ENCODE measurements around the gene GABRR3. TPM values are rescaled to one million over a fixed set of nuclear protein-coding genes. Genes with fewer than 3 reads are reported as not detected.

Gene GABRR3
- polyA plus RNA-seq, 1 donor (not counting 4 experiments of a cell fraction or from before 2014, with no cell fraction given) = not detected

DNA sequence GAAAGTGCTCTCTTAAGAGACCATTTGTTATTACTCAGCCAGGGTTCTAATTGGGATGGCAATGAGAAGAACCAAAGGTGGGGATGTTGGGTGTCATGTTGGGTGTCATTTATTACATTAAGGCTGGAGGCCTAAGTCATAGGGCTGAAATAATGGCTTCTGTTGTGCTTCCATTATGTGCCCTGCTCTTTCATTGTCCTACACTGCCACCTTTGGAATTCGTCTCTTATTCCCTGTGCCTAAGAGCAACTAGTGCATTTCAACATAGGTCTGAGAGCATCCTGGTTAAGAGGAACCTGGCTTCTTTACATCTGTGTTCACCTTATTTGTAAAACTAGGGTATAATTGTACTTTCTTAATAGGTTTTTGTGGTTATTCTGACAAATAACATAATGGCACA is 95.1 kb downstream of the GABRR3 start:
- Histone ChIP-seq H3K79me2 (ENCODE audit: control insufficient read depth, insufficient read depth, low read length) (no peaks in the 10 kb centered on the region), H3K27ac (ENCODE audit: control insufficient read depth, insufficient read depth, low read length) (no peak overlapping the region), H3K4me1 (ENCODE audit: control insufficient read depth, extremely low read depth, insufficient read depth, low read length) (no peaks in the 10 kb centered on the region), H3K9me3 (ENCODE audit: control insufficient read depth, low read depth, low read length) (no peaks in the 10 kb centered on the region), H3K36me3 (ENCODE audit: control insufficient read depth in 2 of 2, extremely low read depth in 1 of 2, insufficient read depth in 2 of 2, low read length in 2 of 2) (peaks cover 9 to 10% of the 10 kb centered on the region in 2 experiments), H4K20me1 (ENCODE audit: control insufficient read depth, extremely low read depth, insufficient read depth, low read length) (no peaks in the 10 kb centered on the region), H3K4me2 (ENCODE audit: control insufficient read depth, extremely low read depth, insufficient read depth, low read depth, low read length) (no peak overlapping the region), H2AFZ (ENCODE audit: control insufficient read depth, low read length) (no peak overlapping the region), H3K4me3 (ENCODE audit: control insufficient read depth in 2 of 3, extremely low read depth in 1 of 3, insufficient read depth in 2 of 3, low read depth in 1 of 3, low read length in 3 of 3) (no peak overlapping the region), H3K9me1 (ENCODE audit: control insufficient read depth, extremely low read depth, insufficient read depth, low read length) (no peaks in the 10 kb centered on the region), H3K27me3 (ENCODE audit: control insufficient read depth, extremely low read depth, insufficient read depth, low read length) (no peaks in the 10 kb centered on the region), H3K9ac (ENCODE audit: control insufficient read depth, extremely low read depth, insufficient read depth, low read length) (no peak overlapping the region)
- DNase-seq (ENCODE audit: low read depth, low spot score) (no peak), FAIRE-seq (peak; percentile 39)
- no peak for TF ChIP-seq EZH2 (IDR thresholded peaks at IDR 0.05; ENCODE audit: low read length)
- TF ChIP-seq, protein P1, sequence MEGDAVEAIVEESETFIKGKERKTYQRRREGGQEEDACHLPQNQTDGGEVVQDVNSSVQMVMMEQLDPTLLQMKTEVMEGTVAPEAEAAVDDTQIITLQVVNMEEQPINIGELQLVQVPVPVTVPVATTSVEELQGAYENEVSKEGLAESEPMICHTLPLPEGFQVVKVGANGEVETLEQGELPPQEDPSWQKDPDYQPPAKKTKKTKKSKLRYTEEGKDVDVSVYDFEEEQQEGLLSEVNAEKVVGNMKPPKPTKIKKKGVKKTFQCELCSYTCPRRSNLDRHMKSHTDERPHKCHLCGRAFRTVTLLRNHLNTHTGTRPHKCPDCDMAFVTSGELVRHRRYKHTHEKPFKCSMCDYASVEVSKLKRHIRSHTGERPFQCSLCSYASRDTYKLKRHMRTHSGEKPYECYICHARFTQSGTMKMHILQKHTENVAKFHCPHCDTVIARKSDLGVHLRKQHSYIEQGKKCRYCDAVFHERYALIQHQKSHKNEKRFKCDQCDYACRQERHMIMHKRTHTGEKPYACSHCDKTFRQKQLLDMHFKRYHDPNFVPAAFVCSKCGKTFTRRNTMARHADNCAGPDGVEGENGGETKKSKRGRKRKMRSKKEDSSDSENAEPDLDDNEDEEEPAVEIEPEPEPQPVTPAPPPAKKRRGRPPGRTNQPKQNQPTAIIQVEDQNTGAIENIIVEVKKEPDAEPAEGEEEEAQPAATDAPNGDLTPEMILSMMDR (optimal IDR thresholded peaks at IDR 0.05 in 1 of 3, IDR thresholded peaks at IDR 0.05 in 1 of 3, conservative IDR thresholded peaks at IDR 0.05 in 1 of 3; ENCODE audit: extremely low read depth in 1 of 3, insufficient read depth in 2 of 3, low read length in 3 of 3) = peak in 1 of 3 experiments; percentile 36
- dilution Hi-C loops (cut with MboI; ENCODE audit: extremely low pct_ligation_motif_present, low sequenced_read_pairs) = no loop called here

DNA sequence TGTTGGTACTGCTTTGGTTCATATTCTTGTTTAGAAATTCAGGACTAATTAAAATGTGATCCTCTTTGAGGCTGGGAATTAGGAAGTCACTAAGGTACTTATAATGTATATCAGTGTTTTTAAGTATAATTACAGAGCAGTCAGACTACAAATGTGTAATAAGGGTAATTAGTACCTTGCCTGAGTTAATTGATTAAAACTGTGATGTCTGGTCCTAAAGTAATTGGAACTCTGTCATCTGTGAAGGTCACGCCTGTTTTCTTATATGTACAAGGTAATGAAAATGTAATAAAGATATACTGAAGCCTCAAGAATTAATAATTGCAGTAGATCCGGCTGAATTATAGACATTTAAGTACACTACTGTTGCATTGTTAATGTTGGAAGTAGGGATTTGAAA is 95.7 kb downstream of the GABRR3 start:
- dilution Hi-C loops (cut with MboI; ENCODE audit: extremely low pct_ligation_motif_present, low sequenced_read_pairs) = no loop called here

More for the DNA sequence above, 95.7 kb downstream of the GABRR3 start:
- H3K36me3 ChIP-seq (ENCODE audit: control insufficient read depth in 2 of 2, extremely low read depth in 1 of 2, insufficient read depth in 2 of 2, low read length in 2 of 2) = peaks cover 6 to 10% of the 10 kb centered on the region in 2 experiments
- H3K9me1 ChIP-seq (ENCODE audit: control insufficient read depth, extremely low read depth, insufficient read depth, low read length) = no peaks in the 10 kb centered on the region
- TF ChIP-seq EZH2 (IDR thresholded peaks at IDR 0.05; ENCODE audit: low read length) = no peak
- TF ChIP-seq, protein P1 (optimal IDR thresholded peaks at IDR 0.05 in 1 of 3, IDR thresholded peaks at IDR 0.05 in 1 of 3, conservative IDR thresholded peaks at IDR 0.05 in 1 of 3; ENCODE audit: extremely low read depth in 1 of 3, insufficient read depth in 2 of 3, low read length in 3 of 3) = no peak
- H4K20me1 ChIP-seq (ENCODE audit: control insufficient read depth, extremely low read depth, insufficient read depth, low read length) = no peaks in the 10 kb centered on the region
- no peaks in the 10 kb centered on the region for H3K27me3 ChIP-seq (ENCODE audit: control insufficient read depth, extremely low read depth, insufficient read depth, low read length)
- no peak overlapping the region for H2AFZ ChIP-seq (ENCODE audit: control insufficient read depth, low read length)
- H3K4me1 ChIP-seq (ENCODE audit: control insufficient read depth, extremely low read depth, insufficient read depth, low read length) = no peaks in the 10 kb centered on the region
- no peaks in the 10 kb centered on the region for H3K79me2 ChIP-seq (ENCODE audit: control insufficient read depth, insufficient read depth, low read length)
- H3K4me2 ChIP-seq (ENCODE audit: control insufficient read depth, extremely low read depth, insufficient read depth, low read depth, low read length) = no peak overlapping the region
- H3K4me3 ChIP-seq (ENCODE audit: control insufficient read depth in 2 of 3, extremely low read depth in 1 of 3, insufficient read depth in 2 of 3, low read depth in 1 of 3, low read length in 3 of 3) = no peak overlapping the region
- H3K9me3 ChIP-seq (ENCODE audit: control insufficient read depth, low read depth, low read length) = no peaks in the 10 kb centered on the region
- FAIRE-seq (no peak), DNase-seq (ENCODE audit: low read depth, low spot score) (no peak)
- H3K27ac ChIP-seq (ENCODE audit: control insufficient read depth, insufficient read depth, low read length) = no peak overlapping the region
- H3K9ac ChIP-seq (ENCODE audit: control insufficient read depth, extremely low read depth, insufficient read depth, low read length) = no peak overlapping the region
